Choroid plexus epithelial cell (primary cell): ENCODE results near the gene RTTN.

Experiments used
- DNase-seq: peaks from one replicate; pipeline ENCODE4 v3.0.0-alpha.2; 2010; ENCODE audit warnings: low read depth
- H3K4me3 ChIP-seq: 2 replicates; pipeline ENCODE4 v1.5.1; 2011; ENCODE audit warnings: low read depth, mild to moderate bottlenecking, control low read depth, low read length, moderate library complexity
- TF ChIP-seq, protein P1 (sequence below): conservative IDR thresholded peaks from 2 replicates; pipeline ENCODE4 v1.5.1; 2011; ENCODE audit warnings: low read depth, mild to moderate bottlenecking, control low read depth, inconsistent platforms, low read length, moderate library complexity

RTTN gene

DNA sequence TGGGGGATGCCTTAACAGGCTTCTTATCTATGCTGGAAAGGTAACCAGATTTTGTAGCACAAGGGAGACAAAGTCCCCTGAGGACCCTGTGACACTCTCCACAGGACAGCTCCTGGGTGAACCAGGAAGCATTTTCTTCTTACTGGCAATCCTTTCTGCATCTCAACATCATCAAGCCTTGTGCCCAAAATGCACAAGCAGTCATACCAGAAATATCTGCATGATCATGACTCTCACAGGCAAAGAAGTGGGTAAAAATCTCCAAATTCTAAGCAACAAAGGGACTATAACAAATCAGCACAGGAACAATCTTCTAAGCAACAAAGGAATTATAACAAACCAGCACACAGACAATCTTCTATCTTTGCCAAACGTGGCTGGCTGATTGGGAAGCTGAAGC is 158.7 kb downstream of the RTTN start:
- DNase-seq = no peak
- TF ChIP-seq, protein P1, sequence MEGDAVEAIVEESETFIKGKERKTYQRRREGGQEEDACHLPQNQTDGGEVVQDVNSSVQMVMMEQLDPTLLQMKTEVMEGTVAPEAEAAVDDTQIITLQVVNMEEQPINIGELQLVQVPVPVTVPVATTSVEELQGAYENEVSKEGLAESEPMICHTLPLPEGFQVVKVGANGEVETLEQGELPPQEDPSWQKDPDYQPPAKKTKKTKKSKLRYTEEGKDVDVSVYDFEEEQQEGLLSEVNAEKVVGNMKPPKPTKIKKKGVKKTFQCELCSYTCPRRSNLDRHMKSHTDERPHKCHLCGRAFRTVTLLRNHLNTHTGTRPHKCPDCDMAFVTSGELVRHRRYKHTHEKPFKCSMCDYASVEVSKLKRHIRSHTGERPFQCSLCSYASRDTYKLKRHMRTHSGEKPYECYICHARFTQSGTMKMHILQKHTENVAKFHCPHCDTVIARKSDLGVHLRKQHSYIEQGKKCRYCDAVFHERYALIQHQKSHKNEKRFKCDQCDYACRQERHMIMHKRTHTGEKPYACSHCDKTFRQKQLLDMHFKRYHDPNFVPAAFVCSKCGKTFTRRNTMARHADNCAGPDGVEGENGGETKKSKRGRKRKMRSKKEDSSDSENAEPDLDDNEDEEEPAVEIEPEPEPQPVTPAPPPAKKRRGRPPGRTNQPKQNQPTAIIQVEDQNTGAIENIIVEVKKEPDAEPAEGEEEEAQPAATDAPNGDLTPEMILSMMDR = no peak
- H3K4me3 ChIP-seq = no peak overlapping the region

DNA sequence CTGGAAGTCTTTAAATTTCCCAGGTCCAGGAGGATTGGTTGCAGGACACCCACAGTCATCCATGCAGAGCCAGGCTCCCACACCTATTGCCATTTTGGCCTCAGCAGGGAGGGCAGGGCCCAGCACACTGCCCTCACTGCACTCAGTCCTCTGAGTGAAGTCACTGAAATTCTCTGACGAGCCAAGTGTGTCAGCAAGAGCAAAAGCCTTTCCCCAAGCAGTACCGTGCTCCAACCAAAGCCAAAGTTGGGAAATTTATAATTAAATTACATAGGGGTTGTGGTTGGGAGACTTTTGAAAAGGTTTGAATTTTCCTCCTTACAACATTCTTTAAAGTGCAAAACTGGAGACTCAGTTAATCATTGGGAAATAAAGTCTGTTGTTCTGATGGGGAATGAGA is 159.3 kb downstream of the RTTN start:
- DNase-seq = peak; percentile 48
- no peak overlapping the region for H3K4me3 ChIP-seq
- TF ChIP-seq, protein P1 = no peak

GRCh38 chr18:70044632-70045031 is 160.9 kb downstream of the RTTN start:
- TF ChIP-seq, protein P1 = no peak
- no peak overlapping the region for H3K4me3 ChIP-seq

GRCh38 chr18:70041459-70042050 is 163.9 kb downstream of the RTTN start:
- TF ChIP-seq, protein P1 = no peak
- no peak for DNase-seq
- H3K4me3 ChIP-seq = no peak overlapping the region

More at GRCh38 chr18:70044632-70045031, 160.9 kb downstream of the RTTN start:
- DNase-seq = peak; percentile 98

DNA sequence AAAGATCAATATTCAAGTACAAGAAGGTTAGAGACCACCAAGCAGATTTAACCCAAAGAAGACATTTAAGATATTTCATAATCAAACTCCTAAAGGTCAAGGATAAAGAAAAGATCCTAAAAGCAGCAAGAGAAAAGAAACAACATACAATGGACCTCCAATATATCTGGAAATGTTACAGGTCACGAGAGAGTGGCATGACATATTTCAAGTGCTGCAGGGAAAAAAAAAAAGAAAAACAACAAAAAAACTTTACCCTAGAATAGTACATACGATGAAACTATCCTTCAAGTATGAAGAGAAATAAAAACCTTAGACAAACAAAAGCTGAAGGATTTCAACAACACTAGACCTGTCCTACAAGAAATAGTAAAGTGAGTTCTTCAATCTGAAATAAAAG is 166.3 kb downstream of the RTTN start:
- TF ChIP-seq, protein P1 = no peak
- DNase-seq = no peak
- no peak overlapping the region for H3K4me3 ChIP-seq

DNA sequence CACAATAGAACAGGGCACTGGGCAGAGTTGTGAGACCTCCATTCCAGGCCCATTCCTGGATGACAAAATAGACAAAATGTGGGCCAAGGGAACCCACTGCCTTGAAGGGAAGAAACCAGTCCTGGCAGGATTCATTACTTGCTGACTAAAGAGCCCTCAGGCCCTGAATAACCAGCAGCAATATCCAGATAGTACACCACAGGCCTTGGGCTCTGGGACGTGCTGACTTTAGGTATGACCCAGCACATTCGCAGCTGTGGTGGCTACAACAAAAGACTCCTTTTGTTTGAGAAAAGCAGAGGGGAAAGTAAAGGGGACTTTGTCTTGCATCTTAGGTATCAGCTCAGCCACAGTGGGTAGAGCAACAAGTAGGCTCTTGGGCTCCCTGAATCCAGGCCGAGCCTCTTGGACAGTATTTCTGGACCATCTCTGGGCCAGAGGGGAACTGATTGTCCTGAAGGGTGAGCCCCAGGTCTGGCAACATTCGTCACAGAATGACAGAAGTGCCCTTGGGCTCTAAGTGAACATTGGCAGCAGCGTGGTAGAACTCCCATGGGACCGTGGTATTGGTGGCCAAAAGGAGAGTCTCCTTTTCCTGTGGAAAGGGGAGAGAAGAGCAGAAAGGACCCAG is 167.9 kb downstream of the RTTN start:
- no peak for DNase-seq
- TF ChIP-seq, protein P1 = no peak
- no peak overlapping the region for H3K4me3 ChIP-seq
